Adipocyte (in vitro differentiated cells): ENCODE results near the gene PSAT1.

ENCODE experiments used
- DNase-seq: peaks from one replicate; pipeline ENCODE4 v3.0.0-alpha.2; 2015; ENCODE audit warnings: low read depth
- H3K27me3 ChIP-seq: replicated peaks from 2 replicates; pipeline ENCODE4 v1.7.0; 2013; ENCODE audit warnings: mild to moderate bottlenecking, low read length, moderate library complexity; ENCODE audit not compliant: control insufficient read depth, insufficient read depth
- H3K36me3 ChIP-seq: 2 replicates; pipeline ENCODE4 v1.7.0; 2013; ENCODE audit warnings: low read length, mild to moderate bottlenecking, moderate library complexity; ENCODE audit not compliant: control insufficient read depth, insufficient read depth, severe bottlenecking
- H3K4me1 ChIP-seq: 2 replicates; pipeline ENCODE4 v1.7.0; 2013; ENCODE audit warnings: mild to moderate bottlenecking, low read length, moderate library complexity; ENCODE audit not compliant: control insufficient read depth, insufficient read depth
- H3K4me3 ChIP-seq: 2 replicates; pipeline ENCODE4 v1.7.0; 2013; ENCODE audit warnings: mild to moderate bottlenecking, low read length, moderate library complexity
- H3K9ac ChIP-seq: 2 replicates; pipeline ENCODE4 v1.7.0; 2013; ENCODE audit warnings: mild to moderate bottlenecking, low read length, moderate library complexity
- H3K9me3 ChIP-seq: 2 replicates; pipeline ENCODE4 v1.7.0; 2013; ENCODE audit warnings: mild to moderate bottlenecking, low read length, moderate library complexity; ENCODE audit not compliant: control insufficient read depth

The PSAT1 gene

GRCh38 chr9:78354324-78354973, 57.5 kb downstream of the PSAT1 start:
- Histone ChIP-seq H3K4me3 (no peak overlapping the region), H3K4me1 (no peaks in the 10 kb centered on the region), H3K36me3 (no peaks in the 10 kb centered on the region), H3K9me3 (peaks cover 6% of the 10 kb centered on the region), H3K27me3 (peaks cover 15% of the 10 kb centered on the region), H3K9ac (no peak overlapping the region)
- no peak for DNase-seq

GRCh38 chr9:78354989-78355388, 58.1 kb downstream of the PSAT1 start:
- H3K9me3 ChIP-seq = peaks cover 6% of the 10 kb centered on the region
- H3K27me3 ChIP-seq = peaks cover 17% of the 10 kb centered on the region
- H3K4me1 ChIP-seq = no peaks in the 10 kb centered on the region
- no peak overlapping the region for H3K9ac ChIP-seq
- H3K36me3 ChIP-seq = no peaks in the 10 kb centered on the region
- no peak for DNase-seq
- no peak overlapping the region for H3K4me3 ChIP-seq

- DNase-seq = no peak
Measured at GRCh38 chr9:78356634-78357033, 59.7 kb downstream of the PSAT1 start.

GRCh38 chr9:78357165-78357873, 60.4 kb downstream of the PSAT1 start:
- peaks cover 18% of the 10 kb centered on the region for H3K27me3 ChIP-seq
- H3K9me3 ChIP-seq = peaks cover 6% of the 10 kb centered on the region
- H3K4me3 ChIP-seq = no peak overlapping the region
- H3K36me3 ChIP-seq = no peaks in the 10 kb centered on the region
- no peak for DNase-seq
- no peaks in the 10 kb centered on the region for H3K4me1 ChIP-seq
- no peak overlapping the region for H3K9ac ChIP-seq

More at GRCh38 chr9:78356634-78357033, 59.7 kb downstream of the PSAT1 start:
- H3K4me3 ChIP-seq = no peak overlapping the region
- H3K36me3 ChIP-seq = no peaks in the 10 kb centered on the region
- no peak overlapping the region for H3K9ac ChIP-seq
- peaks cover 6% of the 10 kb centered on the region for H3K9me3 ChIP-seq
- H3K4me1 ChIP-seq = no peaks in the 10 kb centered on the region
- peaks cover 15% of the 10 kb centered on the region for H3K27me3 ChIP-seq

GRCh38 chr9:78358329-78359051, 61.6 kb downstream of the PSAT1 start:
- Histone ChIP-seq H3K27me3 (peaks cover 18% of the 10 kb centered on the region), H3K9me3 (peaks cover 5% of the 10 kb centered on the region), H3K36me3 (no peaks in the 10 kb centered on the region), H3K4me1 (no peaks in the 10 kb centered on the region), H3K9ac (no peak overlapping the region), H3K4me3 (no peak overlapping the region)
- DNase-seq = no peak

GRCh38 chr9:78363221-78363620, 66.3 kb downstream of the PSAT1 start:
- peak; percentile 28 for DNase-seq

GRCh38 chr9:78365748-78366697, 69.1 kb downstream of the PSAT1 start:
- Histone ChIP-seq H3K9me3 (no peaks in the 10 kb centered on the region), H3K36me3 (no peaks in the 10 kb centered on the region), H3K9ac (no peak overlapping the region), H3K27me3 (peaks cover 15% of the 10 kb centered on the region), H3K4me3 (no peak overlapping the region), H3K4me1 (no peaks in the 10 kb centered on the region)
- peak; percentile 69 for DNase-seq

More at GRCh38 chr9:78363221-78363620, 66.3 kb downstream of the PSAT1 start:
- Histone ChIP-seq H3K27me3 (peaks cover 12% of the 10 kb centered on the region), H3K9ac (no peak overlapping the region), H3K36me3 (no peaks in the 10 kb centered on the region), H3K4me1 (no peaks in the 10 kb centered on the region), H3K4me3 (no peak overlapping the region), H3K9me3 (no peaks in the 10 kb centered on the region)

GRCh38 chr9:78366827-78367226, 69.9 kb downstream of the PSAT1 start:
- Histone ChIP-seq H3K4me1 (no peaks in the 10 kb centered on the region), H3K9ac (no peak overlapping the region), H3K4me3 (no peak overlapping the region), H3K36me3 (no peaks in the 10 kb centered on the region), H3K27me3 (peaks cover 23% of the 10 kb centered on the region), H3K9me3 (no peaks in the 10 kb centered on the region)
- no peak for DNase-seq

- no peak for DNase-seq
- no peaks in the 10 kb centered on the region for H3K9me3 ChIP-seq
Measured at GRCh38 chr9:78368236-78368635, 71.3 kb downstream of the PSAT1 start.

GRCh38 chr9:78369639-78370219, 72.8 kb downstream of the PSAT1 start:
- Histone ChIP-seq H3K9me3 (no peaks in the 10 kb centered on the region), H3K27me3 (peaks cover 47% of the 10 kb centered on the region), H3K36me3 (no peaks in the 10 kb centered on the region), H3K4me3 (no peak overlapping the region), H3K4me1 (no peaks in the 10 kb centered on the region), H3K9ac (no peak overlapping the region)
- peak; percentile 77 for DNase-seq

More at GRCh38 chr9:78368236-78368635, 71.3 kb downstream of the PSAT1 start:
- Histone ChIP-seq H3K9ac (no peak overlapping the region), H3K4me3 (no peak overlapping the region), H3K4me1 (no peaks in the 10 kb centered on the region), H3K27me3 (peaks cover 33% of the 10 kb centered on the region), H3K36me3 (no peaks in the 10 kb centered on the region)
